ENCODE measurements around the gene MYCN.
"Not testable (repeated sequence)": the region's sequence is repeated elsewhere in the genome, so short reads cannot be mapped to it uniquely, and the experiment has no call there.

MYCN gene

DNA sequence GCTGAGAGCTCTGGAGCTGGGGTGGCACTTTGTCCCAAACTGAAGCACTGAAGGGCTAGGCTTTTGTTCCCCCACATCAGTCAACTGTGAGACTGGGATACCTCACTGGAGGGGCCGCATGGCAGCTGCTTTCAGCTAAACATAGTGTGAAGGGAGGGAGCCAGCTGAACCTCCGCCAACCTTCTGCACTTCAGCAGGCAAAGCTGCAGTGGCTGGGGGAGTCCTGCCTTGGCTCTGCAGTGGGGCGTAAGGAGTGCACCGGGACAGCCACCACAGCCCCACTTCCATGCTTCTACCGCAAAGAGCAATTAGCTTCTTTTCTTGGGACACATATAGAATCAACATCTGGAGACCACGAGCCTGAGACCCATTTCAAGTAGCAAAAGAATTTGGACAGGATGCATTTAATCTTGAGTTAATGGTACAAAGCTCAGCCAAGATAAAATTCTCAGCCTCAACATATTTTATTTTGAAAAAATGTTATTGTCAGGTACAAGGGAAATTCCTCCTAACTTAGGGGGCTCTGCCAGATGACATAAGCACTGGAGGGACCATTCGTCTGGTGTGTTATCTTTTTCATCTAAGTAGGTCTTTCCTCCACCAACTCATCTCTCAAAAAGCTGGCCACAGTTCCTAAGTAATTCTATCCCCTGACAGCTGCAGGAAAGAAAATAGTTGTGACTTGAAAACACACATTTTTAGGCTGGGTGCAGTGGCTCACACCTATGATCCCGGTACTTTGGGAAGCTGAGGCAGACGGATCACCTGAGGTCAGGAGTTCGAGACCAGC is 25.6 kb upstream of the MYCN start:
- H3K4me3 ChIP-seq (ENCODE audit: control insufficient read depth, low read depth, low read length) = no peak overlapping the region
- DNase-seq (ENCODE audit: low read depth) = no peak
- TF ChIP-seq CTCF (IDR thresholded peaks at IDR 0.05; ENCODE audit: control insufficient read depth, insufficient read depth, low read depth, low read length, missing control alignments) = no peak

GRCh38 chr2:15915546-15915945 is 24.8 kb upstream of the MYCN start:
- not testable (repeated sequence) for DNase-seq (ENCODE audit: low read depth); H3K4me3 ChIP-seq (ENCODE audit: control insufficient read depth, low read depth, low read length)

DNA sequence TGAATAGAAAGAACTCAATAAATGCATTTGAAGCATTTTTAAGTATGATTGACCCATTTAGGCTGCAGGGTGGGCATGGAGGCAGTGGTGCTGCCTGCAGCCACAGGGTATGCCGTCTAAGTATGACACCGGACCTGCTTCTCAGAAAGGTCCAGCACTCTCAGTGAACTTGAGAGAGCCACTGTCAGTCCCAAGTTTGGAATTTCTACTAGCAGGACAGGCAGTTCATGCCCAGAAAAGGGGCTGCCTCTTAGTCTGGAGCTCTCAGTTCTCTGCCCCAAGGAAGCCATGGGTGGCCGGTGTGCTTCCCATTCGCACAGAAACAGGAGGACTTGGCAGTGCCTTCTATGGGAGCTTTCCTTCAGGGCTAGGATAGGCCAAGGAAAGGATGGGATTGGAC is 24.0 kb upstream of the MYCN start:
- DNase-seq (ENCODE audit: low read depth) = no peak
- H3K4me3 ChIP-seq (ENCODE audit: control insufficient read depth, low read depth, low read length) = no peak overlapping the region
- no peak for TF ChIP-seq CTCF (IDR thresholded peaks at IDR 0.05; ENCODE audit: control insufficient read depth, insufficient read depth, low read depth, low read length, missing control alignments)

GRCh38 chr2:15918761-15919356 is 21.5 kb upstream of the MYCN start:
- H3K4me3 ChIP-seq (ENCODE audit: control insufficient read depth, low read depth, low read length) = no peak overlapping the region
- DNase-seq (ENCODE audit: low read depth) = no peak
- TF ChIP-seq CTCF (IDR thresholded peaks at IDR 0.05; ENCODE audit: control insufficient read depth, insufficient read depth, low read depth, low read length, missing control alignments) = no peak

DNA sequence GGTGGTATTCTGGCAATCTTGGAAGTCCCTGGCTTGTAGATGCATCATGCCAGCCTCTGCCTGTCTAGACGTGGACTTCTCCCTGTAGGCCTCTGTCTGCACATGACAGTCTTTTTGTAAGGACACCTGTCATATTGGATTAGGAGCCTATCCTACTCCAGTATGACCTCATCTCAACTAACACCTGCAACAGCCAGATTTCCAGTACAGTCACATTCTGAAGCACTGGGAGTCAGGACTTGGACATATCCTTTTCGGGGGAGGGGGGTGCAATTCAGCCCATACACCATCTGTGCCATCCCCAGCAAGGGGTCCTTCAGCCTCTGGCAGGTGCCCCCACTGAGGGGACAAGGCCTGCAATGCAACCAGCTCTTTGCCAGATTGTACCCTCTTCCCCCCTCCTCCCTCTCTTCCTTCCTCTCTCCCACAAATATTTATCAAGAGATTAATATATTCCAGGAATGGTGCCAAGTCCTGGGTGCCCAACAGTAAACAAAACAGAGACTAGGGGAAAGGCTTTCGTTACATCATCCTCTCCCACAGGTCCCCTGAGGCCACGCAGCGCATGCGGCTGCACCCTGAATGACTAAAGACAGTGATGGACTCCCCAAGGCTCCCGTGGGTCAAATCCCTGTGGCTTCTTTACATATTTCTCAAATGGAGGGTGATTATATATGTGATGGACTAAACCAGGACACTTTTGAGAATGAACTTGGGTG is 20.5 kb upstream of the MYCN start:
- no peak for TF ChIP-seq CTCF (IDR thresholded peaks at IDR 0.05; ENCODE audit: control insufficient read depth, insufficient read depth, low read depth, low read length, missing control alignments)
- DNase-seq (ENCODE audit: low read depth) = no peak
- H3K4me3 ChIP-seq (ENCODE audit: control insufficient read depth, low read depth, low read length) = no peak overlapping the region

DNA sequence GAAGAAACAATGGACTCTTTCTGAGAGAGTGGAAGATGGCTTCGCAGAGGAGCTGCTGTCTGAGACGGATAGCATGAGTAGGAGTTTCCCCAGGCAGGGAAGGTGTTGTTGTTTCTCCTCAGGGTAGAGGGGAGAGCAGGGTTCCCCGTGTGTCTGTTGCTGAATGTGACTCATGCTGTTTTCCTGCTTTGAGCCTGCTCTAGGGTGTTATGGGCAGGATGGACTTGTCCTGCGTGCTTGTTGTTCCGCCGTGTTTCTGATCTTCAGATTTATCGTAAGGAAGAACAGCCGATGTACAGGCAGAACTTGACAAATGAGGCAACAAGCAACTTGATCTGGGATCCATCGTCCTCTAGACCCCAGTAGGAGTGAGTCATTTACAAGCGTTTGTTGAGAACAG is 19.7 kb upstream of the MYCN start:
- no peak overlapping the region for H3K4me3 ChIP-seq (ENCODE audit: control insufficient read depth, low read depth, low read length)
- no peak for TF ChIP-seq CTCF (IDR thresholded peaks at IDR 0.05; ENCODE audit: control insufficient read depth, insufficient read depth, low read depth, low read length, missing control alignments)
- DNase-seq (ENCODE audit: low read depth) = no peak

- no peak overlapping the region for H3K4me3 ChIP-seq (ENCODE audit: control insufficient read depth, low read depth, low read length)
- no peak for DNase-seq (ENCODE audit: low read depth)
- no peak for TF ChIP-seq CTCF (IDR thresholded peaks at IDR 0.05; ENCODE audit: control insufficient read depth, insufficient read depth, low read depth, low read length, missing control alignments)
These were observed 16.8 kb upstream of the MYCN start for GRCh38 chr2:15923597-15923996.
